HFF-Myc (cell line): ENCODE measurements around the gene MFSD6L.

ENCODE experiments used
- DNase-seq: peaks from one replicate; pipeline ENCODE4 v3.0.0-alpha.2; 2011; ENCODE audit warnings: low read depth; ENCODE audit errors: extremely low read depth
- H3K4me3 ChIP-seq: replicated peaks from 2 replicates; pipeline ENCODE4 v1.5.1; 2011; ENCODE audit warnings: low read depth, mild to moderate bottlenecking, control low read depth, low read length
- CTCF ChIP-seq: IDR thresholded peaks from 2 replicates; pipeline ENCODE4 v1.5.1; 2012; ENCODE audit warnings: mild to moderate bottlenecking, low read depth, low read length, control low read depth; ENCODE audit errors: missing control alignments

The MFSD6L gene

GRCh38 chr17:8825802-8826201 is 26.6 kb upstream of the MFSD6L start:
- no peak overlapping the region for H3K4me3 ChIP-seq
- no peak for DNase-seq
- no peak for TF ChIP-seq CTCF

- H3K4me3 ChIP-seq, result no peak overlapping the region
- no peak for TF ChIP-seq CTCF
- no peak for DNase-seq
These were observed 24.1 kb upstream of the MFSD6L start for GRCh38 chr17:8823279-8823678.

- no peak overlapping the region for H3K4me3 ChIP-seq
- no peak for TF ChIP-seq CTCF
- no peak for DNase-seq
These were observed 23.4 kb upstream of the MFSD6L start for GRCh38 chr17:8822401-8823035.

- no peak for TF ChIP-seq CTCF
- no peak for DNase-seq
- no peak overlapping the region for H3K4me3 ChIP-seq
These were observed 22.4 kb upstream of the MFSD6L start for GRCh38 chr17:8821446-8822105.

- no peak overlapping the region for H3K4me3 ChIP-seq
- no peak for TF ChIP-seq CTCF
- DNase-seq, result no peak
These were observed 21.3 kb upstream of the MFSD6L start for GRCh38 chr17:8820311-8821010.

- no peak overlapping the region for H3K4me3 ChIP-seq
- DNase-seq, result no peak
- no peak for TF ChIP-seq CTCF
These were observed 19.6 kb upstream of the MFSD6L start for GRCh38 chr17:8818654-8819330.
